Activated CD4-positive, alpha-beta T cell treated with anti-CD3 and anti-CD28 coated beads for 4 hours (primary cell): ENCODE results near the gene AMZ2.

Experiments
- DNase-seq, 2 donors: peaks; one replicate each; pipeline ENCODE4 v3.0.0-alpha.2; 2020

Gene AMZ2

GRCh38 chr17:68291836-68292688 lies 44.2 kb downstream of the AMZ2 start:
- DNase-seq: peak; percentile 84 to 90

GRCh38 chr17:68292689-68293040 lies 44.8 kb downstream of the AMZ2 start:
- DNase-seq: no peak

- DNase-seq: no peak
These were observed 45.8 kb downstream of the AMZ2 start for GRCh38 chr17:68293490-68294195.

GRCh38 chr17:68294196-68294555 lies 46.3 kb downstream of the AMZ2 start:
- DNase-seq: no peak

GRCh38 chr17:68294617-68295016 lies 46.8 kb downstream of the AMZ2 start:
- no peak for DNase-seq

- DNase-seq: peak; percentile 34 to 46
These were observed 47.2 kb downstream of the AMZ2 start for GRCh38 chr17:68295086-68295485.

GRCh38 chr17:68296217-68297191 lies 48.7 kb downstream of the AMZ2 start:
- peak; percentile 35 to 36 for DNase-seq

GRCh38 chr17:68297195-68297594 lies 49.4 kb downstream of the AMZ2 start:
- no peak for DNase-seq

- DNase-seq: no peak
These were observed 50.8 kb downstream of the AMZ2 start for GRCh38 chr17:68298601-68299000.

- DNase-seq: no peak
These were observed 52.0 kb downstream of the AMZ2 start for GRCh38 chr17:68299817-68300216.

- no peak for DNase-seq
These were observed 53.7 kb downstream of the AMZ2 start for GRCh38 chr17:68301438-68301959.

- DNase-seq: no peak
These were observed 54.3 kb downstream of the AMZ2 start for GRCh38 chr17:68302066-68302564.

- DNase-seq: no peak
These were observed 54.8 kb downstream of the AMZ2 start for GRCh38 chr17:68302666-68303065.

- DNase-seq: no peak
These were observed 56.9 kb downstream of the AMZ2 start for GRCh38 chr17:68304706-68305105.

GRCh38 chr17:68305142-68305541 lies 57.3 kb downstream of the AMZ2 start:
- no peak for DNase-seq
